HG03571 (cell line): ENCODE data around the gene ATF3.

Source experiments
- ATAC-seq: cut with Tn5 transposase; IDR thresholded peaks from one replicate; pipeline ENCODE4 v1.9.1; 2021; ENCODE audit not compliant: unreplicated experiment

Gene ATF3

GRCh38 chr1:212586206-212587015 lies 22.1 kb upstream of the ATF3 start:
- ATAC-seq = peak; percentile 83

- ATAC-seq = no peak
Observed at GRCh38 chr1:212587016-212587887, 21.3 kb upstream of the ATF3 start.

GRCh38 chr1:212587888-212588510 lies 20.6 kb upstream of the ATF3 start:
- ATAC-seq = no peak

GRCh38 chr1:212589446-212589845 lies 19.1 kb upstream of the ATF3 start:
- ATAC-seq = no peak

GRCh38 chr1:212591922-212592321 lies 16.6 kb upstream of the ATF3 start:
- no peak for ATAC-seq

GRCh38 chr1:212593821-212594251 lies 14.7 kb upstream of the ATF3 start:
- ATAC-seq = no peak

- ATAC-seq = no peak
Observed at GRCh38 chr1:212594640-212595039, 13.9 kb upstream of the ATF3 start.

- no peak for ATAC-seq
Observed at GRCh38 chr1:212595229-212595628, 13.3 kb upstream of the ATF3 start.

- peak; percentile 92 for ATAC-seq
Observed at GRCh38 chr1:212595787-212596714, 12.5 kb upstream of the ATF3 start.

GRCh38 chr1:212596798-212597197 lies 11.8 kb upstream of the ATF3 start:
- ATAC-seq = no peak

GRCh38 chr1:212597487-212597886 lies 11.1 kb upstream of the ATF3 start:
- no peak for ATAC-seq

- no peak for ATAC-seq
Observed at GRCh38 chr1:212600071-212600915, 8.3 kb upstream of the ATF3 start.

- ATAC-seq = no peak
Observed at GRCh38 chr1:212600980-212601379, 7.6 kb upstream of the ATF3 start.

- ATAC-seq = no peak
Observed at GRCh38 chr1:212601524-212601923, 7.0 kb upstream of the ATF3 start.

- no peak for ATAC-seq
Observed at GRCh38 chr1:212605441-212606394, 2.8 kb upstream of the ATF3 start.

GRCh38 chr1:212606395-212607205 lies 2.0 kb upstream of the ATF3 start:
- no peak for ATAC-seq

- no peak for ATAC-seq
Observed at GRCh38 chr1:212607206-212607912, 1.2 kb upstream of the ATF3 start.
